ENCODE data around the gene P4HA3. TPM values are rescaled to one million over a fixed set of nuclear protein-coding genes. Genes with fewer than 3 reads are reported as not detected.

Gene P4HA3
- total RNA-seq, 1 experiment from 2014 or later: 0.13 TPM

DNA sequence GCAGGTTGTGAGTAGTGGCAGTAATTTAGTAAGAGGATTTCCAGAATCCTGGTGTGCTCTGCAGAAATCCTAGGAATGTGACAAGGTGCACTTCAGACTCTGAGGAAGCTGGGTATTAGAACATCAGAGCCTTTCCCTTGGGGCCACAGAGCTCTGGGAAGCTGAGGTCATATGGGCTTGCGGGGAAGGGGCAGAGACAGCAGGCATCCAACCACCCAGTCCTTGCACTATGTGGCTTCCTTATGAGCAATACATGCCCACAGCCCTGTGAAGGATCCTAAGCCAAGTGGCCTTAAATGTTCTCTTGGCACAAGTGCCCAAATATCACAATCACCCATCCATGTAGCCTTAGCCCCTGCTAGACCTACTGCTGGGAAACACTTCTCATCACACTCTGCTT is 46.2 kb downstream of the P4HA3 start (continued):
- TF ChIP-seq, protein P1, sequence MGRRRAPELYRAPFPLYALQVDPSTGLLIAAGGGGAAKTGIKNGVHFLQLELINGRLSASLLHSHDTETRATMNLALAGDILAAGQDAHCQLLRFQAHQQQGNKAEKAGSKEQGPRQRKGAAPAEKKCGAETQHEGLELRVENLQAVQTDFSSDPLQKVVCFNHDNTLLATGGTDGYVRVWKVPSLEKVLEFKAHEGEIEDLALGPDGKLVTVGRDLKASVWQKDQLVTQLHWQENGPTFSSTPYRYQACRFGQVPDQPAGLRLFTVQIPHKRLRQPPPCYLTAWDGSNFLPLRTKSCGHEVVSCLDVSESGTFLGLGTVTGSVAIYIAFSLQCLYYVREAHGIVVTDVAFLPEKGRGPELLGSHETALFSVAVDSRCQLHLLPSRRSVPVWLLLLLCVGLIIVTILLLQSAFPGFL (CRISPR knock-in tag; IDR thresholded peaks at IDR 0.05; ENCODE audit: borderline replicate concordance): no peak

GRCh38 chr11:74262725-74263124 is 48.7 kb downstream of the P4HA3 start:
- ChIA-PET POLR2A (no interaction called here), CTCF (interaction anchor here (0.5 kb wide), 1 partner anchor 187 kb away, joined by 3 read pairs; no protein-coding TSS in a partner anchor)
- Mint-ChIP-seq H3K27me3 (ENCODE audit: low read depth) (no peaks in the 10 kb centered on the region; the same call in 1 of the 2 replicates), H3K36me3 (no peaks in the 10 kb centered on the region), H3K4me3 (no peak overlapping the region), H3K4me1 (no peaks in the 10 kb centered on the region), H3K27ac (no peak overlapping the region), H3K9me3 (peaks cover 9% of the 10 kb centered on the region)
- DNase-seq (ENCODE audit: low spot score) (no peak), ATAC-seq (no peak)
- TF ChIP-seq OVOL2 (CRISPR knock-in tag; IDR thresholded peaks at IDR 0.05; ENCODE audit: borderline replicate concordance) (no peak), ARID4B (CRISPR knock-in tag; IDR thresholded peaks at IDR 0.05; ENCODE audit: borderline replicate concordance) (no peak), ZSCAN18 (CRISPR knock-in tag; IDR thresholded peaks at IDR 0.05) (no peak), NR1H2 (CRISPR knock-in tag; IDR thresholded peaks at IDR 0.05) (no peak), AFF4 (CRISPR knock-in tag; IDR thresholded peaks at IDR 0.05; ENCODE audit: borderline replicate concordance) (no peak), USF2 (CRISPR knock-in tag; IDR thresholded peaks at IDR 0.05) (no peak), ATF2 (CRISPR knock-in tag; IDR thresholded peaks at IDR 0.05; ENCODE audit: borderline replicate concordance, low read depth) (no peak), ZBTB43 (CRISPR knock-in tag; IDR thresholded peaks at IDR 0.05) (no peak), NFE2L1 (CRISPR knock-in tag; IDR thresholded peaks at IDR 0.05) (no peak), TEAD4 (CRISPR knock-in tag; IDR thresholded peaks at IDR 0.05) (no peak)
- TF ChIP-seq, protein P2, sequence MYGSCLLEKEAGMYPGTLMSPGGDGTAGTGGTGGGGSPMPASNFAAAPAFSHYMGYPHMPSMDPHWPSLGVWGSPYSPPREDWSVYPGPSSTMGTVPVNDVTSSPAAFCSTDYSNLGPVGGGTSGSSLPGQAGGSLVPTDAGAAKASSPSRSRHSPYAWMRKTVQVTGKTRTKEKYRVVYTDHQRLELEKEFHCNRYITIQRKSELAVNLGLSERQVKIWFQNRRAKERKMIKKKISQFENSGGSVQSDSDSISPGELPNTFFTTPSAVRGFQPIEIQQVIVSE (CRISPR knock-in tag; IDR thresholded peaks at IDR 0.05; ENCODE audit: borderline replicate concordance): no peak
- TF ChIP-seq, protein P3, sequence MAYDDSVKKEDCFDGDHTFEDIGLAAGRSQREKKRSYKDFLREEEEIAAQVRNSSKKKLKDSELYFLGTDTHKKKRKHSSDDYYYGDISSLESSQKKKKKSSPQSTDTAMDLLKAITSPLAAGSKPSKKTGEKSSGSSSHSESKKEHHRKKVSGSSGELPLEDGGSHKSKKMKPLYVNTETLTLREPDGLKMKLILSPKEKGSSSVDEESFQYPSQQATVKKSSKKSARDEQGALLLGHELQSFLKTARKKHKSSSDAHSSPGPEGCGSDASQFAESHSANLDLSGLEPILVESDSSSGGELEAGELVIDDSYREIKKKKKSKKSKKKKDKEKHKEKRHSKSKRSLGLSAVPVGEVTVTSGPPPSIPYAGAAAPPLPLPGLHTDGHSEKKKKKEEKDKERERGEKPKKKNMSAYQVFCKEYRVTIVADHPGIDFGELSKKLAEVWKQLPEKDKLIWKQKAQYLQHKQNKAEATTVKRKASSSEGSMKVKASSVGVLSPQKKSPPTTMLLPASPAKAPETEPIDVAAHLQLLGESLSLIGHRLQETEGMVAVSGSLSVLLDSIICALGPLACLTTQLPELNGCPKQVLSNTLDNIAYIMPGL (CRISPR knock-in tag; IDR thresholded peaks at IDR 0.05): no peak
- TF ChIP-seq, protein P1 (CRISPR knock-in tag; IDR thresholded peaks at IDR 0.05; ENCODE audit: borderline replicate concordance): no peak
